GM21786 (cell line): ENCODE measurements around the gene DPH1.
A peak's percentile ranks its signal among the peaks of the same experiment; 100 is the strongest.

Source experiments
- ATAC-seq: cut with Tn5 transposase; IDR thresholded peaks from one replicate; pipeline ENCODE4 v1.9.1; 2021; ENCODE audit not compliant: unreplicated experiment

Gene DPH1

DNA sequence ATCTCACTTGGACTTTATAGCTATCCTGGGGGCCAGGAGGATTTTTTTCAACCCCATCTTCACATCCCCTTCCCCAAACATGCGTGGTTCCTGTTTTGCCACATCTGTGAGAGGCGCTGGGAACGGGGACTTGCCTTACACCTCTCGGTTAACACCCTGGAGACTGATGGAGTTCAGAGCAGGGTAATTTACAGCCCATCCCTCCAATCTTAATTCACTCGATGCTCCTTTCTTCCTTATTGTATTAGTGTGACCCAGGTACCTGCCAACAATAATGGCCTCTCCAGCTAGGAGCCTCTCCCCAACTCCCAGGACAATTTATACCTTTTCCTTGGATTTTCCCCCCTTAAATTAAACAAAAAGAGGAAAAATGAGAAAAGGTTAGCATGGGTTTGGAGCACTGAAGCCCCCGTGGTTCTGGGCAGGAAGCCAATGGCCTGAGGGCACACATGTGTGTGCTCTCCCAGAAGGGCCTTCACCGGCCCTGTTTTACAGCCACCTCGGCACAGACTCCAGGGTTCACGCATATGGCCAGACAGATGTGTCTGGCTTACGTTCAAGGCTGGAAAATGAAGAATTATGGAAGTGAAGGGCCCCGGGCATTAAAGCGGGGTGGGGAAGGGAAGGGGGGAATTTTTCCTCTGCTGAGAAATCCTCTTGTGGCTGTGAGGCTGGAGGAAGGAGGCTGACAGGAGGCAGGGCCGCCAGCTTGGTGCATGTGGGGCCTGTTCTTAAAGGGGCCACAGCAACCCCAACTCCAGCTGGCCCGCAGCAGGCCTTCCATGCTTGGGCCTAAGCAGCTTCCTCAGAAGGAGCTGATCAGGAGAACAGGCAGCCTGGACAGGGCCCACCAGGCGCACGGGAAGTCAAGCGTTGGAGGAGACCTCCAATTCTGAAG lies 46.4 kb downstream of the DPH1 start:
- no peak for ATAC-seq

DNA sequence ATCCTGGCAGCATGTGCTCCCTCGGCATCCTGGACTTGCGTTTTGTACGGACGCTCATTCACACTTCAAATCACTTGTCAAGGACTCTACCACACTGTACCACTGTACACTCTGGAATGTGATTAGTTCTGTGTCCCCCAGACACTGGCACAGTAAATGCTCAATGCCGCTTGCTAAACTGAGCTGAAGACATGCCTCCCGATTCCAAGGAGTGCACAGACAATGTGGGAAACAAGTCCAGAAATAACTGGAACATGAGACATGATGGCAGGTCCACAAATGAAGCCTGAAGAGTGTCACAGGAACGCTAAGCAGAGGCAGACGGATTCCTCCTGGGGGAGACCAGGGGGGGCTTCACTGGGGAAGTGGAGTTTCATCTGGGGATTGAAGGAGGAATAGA lies 47.1 kb downstream of the DPH1 start:
- no peak for ATAC-seq

DNA sequence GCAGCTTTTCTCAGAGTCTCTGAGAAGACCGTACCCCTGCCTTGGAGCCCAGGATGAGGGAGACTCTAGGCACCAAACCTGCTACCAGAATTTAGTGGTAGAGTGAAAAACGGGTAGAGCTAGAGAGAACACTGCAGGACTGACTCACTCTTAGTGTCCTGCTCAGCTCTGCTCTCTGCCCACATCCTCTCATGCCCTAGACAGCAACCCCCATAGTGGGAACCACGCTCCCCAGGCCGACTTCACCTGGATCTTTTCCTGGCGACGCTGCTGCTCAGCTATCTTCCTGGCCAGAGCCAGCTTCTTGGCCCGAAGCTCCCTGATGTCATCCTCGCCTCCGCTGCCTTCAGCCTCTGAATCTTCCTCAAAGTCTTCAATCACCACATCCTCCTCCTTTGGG lies 51.6 kb downstream of the DPH1 start:
- no peak for ATAC-seq

DNA sequence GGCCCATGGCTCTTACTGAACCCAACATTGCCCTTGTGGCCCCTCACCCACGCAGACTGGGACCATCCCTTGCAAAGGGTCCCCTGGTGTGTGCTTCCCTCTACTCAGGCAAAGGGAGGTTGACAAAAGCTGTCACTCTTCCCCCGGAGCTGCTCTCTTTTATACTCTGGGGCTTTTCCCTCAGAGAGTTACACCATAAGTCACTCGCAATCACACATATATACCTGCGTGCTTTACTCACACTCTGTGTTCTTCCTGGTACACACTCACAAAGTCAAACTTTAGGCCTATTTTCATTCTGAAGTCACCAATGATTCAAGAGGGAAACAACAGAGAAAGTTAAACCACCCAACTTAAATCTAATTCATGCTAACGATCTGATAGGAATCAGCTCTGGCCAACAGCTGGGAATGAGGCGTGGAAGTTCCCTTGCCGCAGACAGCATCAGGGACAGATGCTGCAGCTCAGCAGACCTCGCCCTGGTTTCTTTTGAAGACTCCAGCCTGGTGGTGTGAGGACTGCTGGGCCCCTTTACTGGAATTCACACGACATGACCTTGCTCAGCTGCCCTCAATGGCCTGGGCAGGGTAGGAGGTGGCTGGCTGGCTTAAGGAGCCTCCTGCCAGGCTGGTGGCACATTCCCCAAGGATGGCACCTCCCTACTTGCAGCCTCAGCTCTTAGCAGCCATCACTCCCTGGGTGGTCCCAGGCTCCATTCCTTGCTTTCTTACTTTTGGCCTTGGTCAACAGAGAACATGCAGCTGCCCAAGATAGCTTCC lies 52.2 kb downstream of the DPH1 start:
- ATAC-seq = no peak

DNA sequence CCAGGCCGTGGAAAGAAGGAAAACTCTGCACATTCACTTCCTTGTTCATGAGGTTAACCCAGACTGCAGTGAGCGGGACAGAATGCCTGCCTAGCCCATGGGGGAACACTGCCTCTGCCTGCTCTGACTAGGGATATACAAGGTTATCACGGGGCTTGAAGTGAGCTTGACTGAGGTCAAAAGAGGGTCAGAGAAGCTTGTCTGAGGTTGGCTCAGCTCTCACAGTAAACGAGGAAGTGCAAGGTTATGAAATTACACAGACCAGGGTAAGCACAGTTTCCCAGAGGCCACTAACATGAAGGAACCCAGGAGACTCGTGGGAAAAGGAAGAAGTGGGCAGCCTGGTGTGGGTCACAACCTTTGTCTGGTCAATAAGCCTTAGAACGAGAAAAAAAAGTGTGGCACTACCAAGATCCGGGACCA lies 53.7 kb downstream of the DPH1 start:
- ATAC-seq = peak; percentile 52

DNA sequence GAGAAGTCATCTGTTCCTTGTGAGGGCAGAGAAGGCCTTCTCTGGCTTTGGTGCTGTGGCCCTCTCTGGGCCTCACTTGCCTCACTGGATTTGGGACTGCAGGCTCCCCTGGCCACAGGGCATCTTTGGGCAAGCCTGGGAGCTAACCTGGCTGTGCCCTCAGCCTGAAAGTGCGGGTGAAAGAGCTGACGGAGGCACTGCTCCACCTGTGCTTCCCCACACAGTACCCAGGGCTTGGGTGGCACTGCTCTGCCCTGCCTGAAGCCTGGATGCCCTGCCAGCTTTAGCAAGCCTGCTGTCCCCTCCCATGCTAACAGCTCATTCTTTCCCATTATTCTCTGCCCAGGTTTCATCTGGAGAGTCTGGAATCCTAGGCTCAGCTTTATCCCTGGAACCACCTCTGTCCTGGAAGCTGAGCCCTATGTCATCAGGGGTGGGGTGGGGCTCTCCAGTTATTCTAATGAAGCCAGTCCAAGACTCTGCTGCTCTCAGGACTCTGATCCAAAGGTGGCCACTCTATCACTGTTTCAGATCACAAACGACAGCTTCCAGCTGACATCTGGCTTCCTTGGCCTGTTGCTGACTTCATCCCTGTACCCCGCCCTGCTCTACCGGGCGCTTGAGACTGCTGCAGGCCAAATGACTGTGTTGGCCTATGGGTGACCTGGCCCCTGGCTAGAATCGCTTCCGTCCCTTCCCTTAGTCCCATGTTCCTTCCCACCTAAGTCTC lies 54.2 kb downstream of the DPH1 start:
- no peak for ATAC-seq

DNA sequence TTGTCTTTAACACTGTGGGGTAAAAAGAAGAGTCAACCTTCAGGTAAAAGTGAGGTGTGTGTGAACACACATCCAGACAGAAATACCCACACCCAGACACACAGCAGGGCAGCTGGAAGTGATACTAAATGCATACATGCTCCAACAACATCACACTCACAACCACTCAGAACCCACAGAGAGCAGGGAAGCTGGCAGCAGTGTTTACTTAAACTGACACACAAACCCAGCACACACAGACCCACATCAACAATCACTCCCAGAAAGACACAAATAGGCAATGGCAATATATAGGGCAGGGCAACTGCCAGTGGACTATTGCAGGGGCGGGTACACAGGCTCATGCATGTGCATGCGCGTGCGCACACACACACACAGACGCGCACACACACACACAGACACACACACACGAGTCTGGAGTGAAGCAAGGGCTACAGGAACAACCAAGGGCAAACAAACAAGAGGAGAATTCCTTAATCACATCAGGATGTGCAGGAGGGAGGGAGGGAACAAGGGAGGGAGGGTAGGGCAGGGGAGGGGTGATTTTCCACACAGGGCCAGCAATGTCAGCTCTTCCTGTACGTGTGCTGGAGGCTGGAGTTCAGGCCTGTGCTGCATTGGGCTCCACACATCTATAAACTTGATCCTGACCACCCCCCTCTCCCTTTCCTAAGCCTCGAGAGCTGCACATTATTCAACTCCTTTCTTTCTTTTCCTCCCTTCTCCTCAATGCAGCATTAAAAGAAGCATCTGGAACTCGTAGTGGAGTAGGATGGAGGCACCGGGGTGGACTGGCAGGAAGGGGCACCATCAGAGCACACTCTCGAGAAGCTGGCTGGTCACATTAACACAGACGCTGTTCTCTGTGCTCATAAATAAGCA lies 55.1 kb downstream of the DPH1 start:
- ATAC-seq = no peak

DNA sequence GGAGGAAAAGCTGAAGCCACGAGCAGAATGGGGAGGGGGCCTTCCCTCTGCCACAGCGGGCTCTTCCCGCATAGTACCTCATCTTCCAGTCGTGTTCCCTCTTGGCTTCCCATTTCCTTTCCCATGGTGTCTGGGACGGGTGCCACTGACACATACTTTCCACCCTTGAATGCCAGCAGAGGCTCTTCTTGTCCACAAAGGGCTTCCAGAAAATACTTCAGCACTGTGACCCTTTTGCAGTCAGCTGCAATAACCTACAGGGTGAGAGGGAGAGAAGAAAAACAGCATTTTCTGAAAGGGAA lies 55.6 kb downstream of the DPH1 start:
- ATAC-seq = no peak

DNA sequence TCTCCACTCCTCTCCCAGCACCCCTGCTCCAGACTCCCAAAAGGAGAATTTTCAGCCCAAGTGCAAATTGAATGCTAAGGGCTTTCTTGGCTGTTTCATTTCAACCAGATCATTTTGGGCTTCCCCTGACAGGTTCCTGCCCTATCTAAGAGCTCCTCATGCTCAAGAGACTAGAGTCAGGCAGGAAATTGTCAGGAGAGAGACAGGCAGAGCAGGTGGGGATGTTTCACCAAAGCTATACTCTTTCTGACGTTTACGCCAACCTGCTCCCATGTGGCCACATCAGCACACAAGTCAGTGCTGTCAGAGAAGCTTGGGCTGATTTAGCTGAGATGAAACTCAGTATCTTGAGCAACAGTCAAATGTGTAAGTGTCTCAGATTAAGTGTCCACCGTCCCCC lies 56.4 kb downstream of the DPH1 start:
- no peak for ATAC-seq

DNA sequence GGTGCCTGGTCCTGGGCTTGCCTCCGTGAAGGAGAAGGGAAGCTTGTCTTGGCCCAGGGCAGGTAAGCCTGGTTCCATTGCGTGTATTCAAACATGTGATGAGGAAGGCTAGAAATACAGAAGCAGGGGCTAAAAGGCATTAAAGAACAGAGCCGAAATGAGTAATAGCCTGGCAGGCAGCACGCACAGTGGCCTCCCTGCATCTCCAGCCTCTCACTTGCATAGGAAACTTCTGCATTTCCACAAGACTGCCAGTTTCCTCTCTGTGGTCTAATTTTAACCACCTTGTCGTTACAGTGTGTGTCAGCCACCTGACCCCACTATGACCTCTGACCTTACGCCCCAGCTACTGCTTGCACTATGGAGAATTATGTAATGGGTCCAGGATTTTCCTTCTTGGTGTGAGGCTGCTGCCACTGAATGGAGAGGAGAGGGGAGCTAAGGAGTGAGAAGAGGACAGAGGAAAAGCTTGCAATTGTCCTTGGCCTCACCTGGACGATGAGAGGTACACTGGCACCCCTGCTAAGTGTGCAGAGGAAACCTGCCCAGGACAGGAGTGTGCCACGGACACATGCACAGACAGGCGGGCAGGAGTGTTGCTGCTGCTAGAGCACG lies 57.8 kb downstream of the DPH1 start:
- ATAC-seq = peak; percentile 38

DNA sequence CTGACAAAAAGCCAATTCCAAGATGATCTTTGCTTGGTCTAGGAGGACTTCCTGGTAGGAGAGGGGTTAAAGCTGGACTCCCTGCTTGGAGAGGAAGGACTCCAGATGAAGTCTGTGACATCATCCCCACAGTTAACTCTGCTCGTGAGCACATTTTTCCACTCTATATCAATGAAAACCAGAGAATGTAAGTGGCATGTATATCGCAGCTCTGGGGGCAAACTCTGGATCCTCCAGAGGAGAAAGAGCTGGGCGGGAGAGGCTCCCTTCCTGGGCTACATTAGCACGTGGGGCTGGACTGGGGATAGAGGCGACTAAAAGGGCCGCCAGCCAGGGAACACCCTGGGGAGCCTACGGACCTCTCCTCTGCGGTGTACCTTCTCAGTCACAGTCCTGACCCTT lies 59.1 kb downstream of the DPH1 start:
- peak; percentile 22 for ATAC-seq

DNA sequence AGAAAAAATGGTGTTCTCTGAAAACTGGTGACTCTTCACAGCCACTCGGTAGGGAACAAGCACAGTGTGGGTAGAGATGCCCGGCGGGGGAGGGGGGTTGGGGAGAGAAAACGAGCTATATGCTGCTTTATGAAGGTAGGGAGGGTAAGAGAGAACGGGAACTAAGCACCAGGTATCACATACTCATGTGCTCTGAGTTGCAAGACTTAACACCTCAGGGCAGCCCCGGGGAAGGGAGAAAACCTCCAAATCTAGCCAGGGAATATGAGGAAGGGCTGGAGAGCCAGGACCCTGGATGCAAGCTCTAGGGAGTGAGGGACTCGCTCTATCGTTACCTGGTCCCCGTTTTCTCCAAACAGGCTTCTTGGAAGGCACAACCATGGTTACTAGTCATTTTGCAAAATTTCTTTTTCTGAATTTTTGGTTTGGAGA lies 60.3 kb downstream of the DPH1 start:
- no peak for ATAC-seq

DNA sequence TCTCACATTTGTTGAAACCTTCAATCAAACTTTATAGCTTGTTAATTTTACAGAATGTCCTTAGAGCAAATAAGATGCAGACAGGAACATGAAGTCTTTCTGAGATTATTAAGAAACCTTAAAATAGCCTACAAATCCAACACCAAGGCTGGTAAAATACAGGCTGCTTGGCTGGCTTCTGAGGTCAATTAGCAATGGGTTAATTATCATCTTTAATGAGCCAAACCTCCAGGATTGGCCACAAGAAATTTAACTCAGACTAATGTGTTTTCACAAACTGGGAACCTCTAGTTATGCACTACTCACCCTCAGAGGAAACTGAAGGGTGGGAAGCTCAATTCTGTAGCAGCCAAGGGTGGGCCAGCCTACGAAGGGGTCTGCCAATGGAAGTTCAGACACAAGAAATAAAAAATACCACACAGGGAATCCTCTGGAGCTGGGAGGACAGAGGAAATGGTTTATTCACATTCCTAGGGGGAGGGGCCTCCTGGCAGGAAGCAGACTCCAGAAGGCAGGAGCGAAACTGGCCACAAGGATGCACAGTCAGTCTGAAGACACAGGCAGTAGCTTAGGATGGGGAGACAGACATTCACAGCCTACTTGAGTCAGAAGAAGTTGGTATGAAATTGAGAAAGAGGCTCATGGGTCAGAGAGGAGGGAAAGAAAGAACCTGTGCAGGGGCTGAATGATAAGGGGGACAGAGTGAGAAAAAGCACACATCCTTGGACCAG lies 61.0 kb downstream of the DPH1 start:
- ATAC-seq = no peak

DNA sequence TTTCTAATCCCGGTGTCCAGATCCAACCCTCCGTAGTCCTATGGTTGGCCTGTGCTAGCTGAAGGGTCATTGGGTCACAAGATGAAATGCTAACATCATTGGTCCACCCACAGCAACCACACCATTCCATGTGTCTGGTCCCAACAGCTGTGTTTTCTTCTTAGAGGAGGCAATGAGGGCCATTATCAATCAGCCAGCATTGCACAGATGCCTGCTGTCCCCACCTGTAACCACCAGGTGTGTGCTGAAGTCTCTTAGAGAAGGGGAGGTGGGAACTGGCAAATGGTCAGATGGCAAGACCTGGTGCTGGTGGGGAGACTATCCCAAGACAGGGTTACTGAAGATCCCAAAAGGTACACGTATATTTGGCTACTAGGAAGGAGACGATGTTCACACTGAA lies 62.3 kb downstream of the DPH1 start:
- no peak for ATAC-seq

DNA sequence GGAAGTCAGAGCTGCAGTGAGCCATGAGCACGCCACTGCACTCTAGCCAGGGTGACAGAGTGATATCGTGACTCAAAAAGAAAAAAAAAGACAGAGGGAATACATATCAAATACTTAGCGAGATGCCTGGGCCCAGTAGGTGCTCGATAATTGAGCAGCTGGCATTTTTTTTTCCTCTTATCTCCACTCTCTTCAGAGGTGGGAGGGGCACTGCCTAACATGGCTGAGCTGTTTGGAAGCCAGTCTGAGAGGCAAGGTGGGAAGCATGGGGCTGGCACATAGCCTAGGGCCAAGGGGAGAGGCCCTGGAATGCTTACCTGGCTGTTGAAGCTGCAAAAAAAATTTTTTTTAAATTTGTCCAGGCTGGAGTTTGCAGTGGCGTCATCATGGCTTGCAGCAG lies 63.4 kb downstream of the DPH1 start:
- no peak for ATAC-seq
